ENCODE results near the gene GATD1.

Gene GATD1

GRCh38 chr11:802693-803466, 25.6 kb upstream of the GATD1 start:
- DNase-seq, result no peak
- Histone ChIP-seq H3K27me3 (ENCODE audit: insufficient read depth, low read depth, severe bottlenecking) (no peaks in the 10 kb centered on the region), H3K27ac (peak overlapping the region; percentile 97), H3K4me3 (ENCODE audit: low read depth, low read length) (no peak overlapping the region), H3K36me3 (peaks cover 54% of the 10 kb centered on the region), H3K9me3 (ENCODE audit: severe bottlenecking) (no peaks in the 10 kb centered on the region)
- TF ChIP-seq, protein P1, sequence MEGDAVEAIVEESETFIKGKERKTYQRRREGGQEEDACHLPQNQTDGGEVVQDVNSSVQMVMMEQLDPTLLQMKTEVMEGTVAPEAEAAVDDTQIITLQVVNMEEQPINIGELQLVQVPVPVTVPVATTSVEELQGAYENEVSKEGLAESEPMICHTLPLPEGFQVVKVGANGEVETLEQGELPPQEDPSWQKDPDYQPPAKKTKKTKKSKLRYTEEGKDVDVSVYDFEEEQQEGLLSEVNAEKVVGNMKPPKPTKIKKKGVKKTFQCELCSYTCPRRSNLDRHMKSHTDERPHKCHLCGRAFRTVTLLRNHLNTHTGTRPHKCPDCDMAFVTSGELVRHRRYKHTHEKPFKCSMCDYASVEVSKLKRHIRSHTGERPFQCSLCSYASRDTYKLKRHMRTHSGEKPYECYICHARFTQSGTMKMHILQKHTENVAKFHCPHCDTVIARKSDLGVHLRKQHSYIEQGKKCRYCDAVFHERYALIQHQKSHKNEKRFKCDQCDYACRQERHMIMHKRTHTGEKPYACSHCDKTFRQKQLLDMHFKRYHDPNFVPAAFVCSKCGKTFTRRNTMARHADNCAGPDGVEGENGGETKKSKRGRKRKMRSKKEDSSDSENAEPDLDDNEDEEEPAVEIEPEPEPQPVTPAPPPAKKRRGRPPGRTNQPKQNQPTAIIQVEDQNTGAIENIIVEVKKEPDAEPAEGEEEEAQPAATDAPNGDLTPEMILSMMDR (IDR thresholded peaks at IDR 0.05; ENCODE audit: low read depth, low read length), result no peak

DNA sequence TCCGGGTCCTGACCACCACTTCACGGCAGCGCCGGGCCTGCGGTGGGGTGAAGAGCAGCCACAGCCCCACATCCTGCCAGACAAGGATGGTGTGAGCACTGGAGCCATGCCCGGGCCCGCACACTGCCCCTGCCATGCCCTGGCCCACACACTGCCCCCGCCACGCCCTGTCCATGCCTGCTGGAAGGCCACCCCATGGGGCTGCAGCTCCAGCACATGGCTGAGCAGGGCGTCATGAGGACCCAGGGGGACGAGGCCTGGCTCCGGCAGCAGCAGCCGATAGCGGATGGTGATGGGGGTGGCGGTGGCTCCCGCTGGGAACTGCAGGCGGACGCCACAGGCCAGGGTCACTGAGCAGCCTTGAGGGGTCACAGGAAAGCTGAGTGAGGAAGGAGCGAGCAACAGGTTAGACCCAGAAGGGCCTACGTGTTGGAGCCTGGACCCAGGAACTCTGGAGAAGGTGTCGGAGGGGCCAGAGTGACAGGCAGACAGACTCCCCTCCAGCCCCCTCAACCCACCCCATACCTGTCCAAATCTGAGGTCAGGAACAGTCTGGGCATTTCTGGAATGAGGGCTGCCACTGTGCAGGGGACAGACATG, 24.8 kb upstream of the GATD1 start:
- TF ChIP-seq, protein P1 (IDR thresholded peaks at IDR 0.05; ENCODE audit: low read depth, low read length), result no peak
- Histone ChIP-seq H3K4me3 (ENCODE audit: low read depth, low read length) (no peak overlapping the region), H3K27me3 (ENCODE audit: insufficient read depth, low read depth, severe bottlenecking) (no peaks in the 10 kb centered on the region), H3K27ac (no peak overlapping the region), H3K36me3 (peaks cover 54% of the 10 kb centered on the region), H3K9me3 (ENCODE audit: severe bottlenecking) (no peaks in the 10 kb centered on the region)
- DNase-seq, result no peak

DNA sequence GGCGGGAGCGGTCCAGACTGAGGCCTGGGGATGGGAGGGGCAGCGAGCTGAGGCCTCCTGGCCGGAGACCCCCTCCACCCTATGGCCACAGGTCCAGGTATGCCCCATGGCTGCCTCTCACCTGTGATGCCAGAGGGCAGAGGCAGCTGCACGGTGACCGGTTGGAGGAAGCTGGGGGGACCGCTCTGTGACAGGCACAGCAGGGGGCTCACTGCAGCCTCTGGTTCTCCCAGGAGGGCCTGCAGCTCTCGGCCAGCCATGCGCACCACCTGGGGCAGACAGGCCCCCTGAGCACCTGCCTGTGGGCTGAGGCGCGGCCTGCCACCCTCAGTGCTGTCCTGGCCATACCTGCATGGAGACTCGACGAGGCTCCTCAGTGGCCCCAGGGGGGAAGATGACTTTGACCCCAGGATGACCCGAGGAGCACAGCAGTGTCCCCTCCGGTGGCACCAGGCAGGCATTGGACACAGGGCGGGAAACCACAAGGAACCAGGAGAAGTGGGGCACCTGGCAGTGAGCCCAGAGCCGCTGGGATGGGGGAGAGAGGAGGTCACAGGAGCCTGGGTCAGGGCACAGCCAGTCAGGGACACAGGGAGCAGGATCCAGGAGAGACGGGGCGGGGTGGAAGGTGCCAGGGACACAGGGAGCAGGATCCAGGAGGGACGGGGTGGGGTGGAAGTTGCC, 24.0 kb upstream of the GATD1 start:
- no peak overlapping the region for H3K27ac ChIP-seq
- H3K36me3 ChIP-seq, result peaks cover 54% of the 10 kb centered on the region
- DNase-seq, result no peak
- H3K9me3 ChIP-seq (ENCODE audit: severe bottlenecking), result no peaks in the 10 kb centered on the region
- H3K4me3 ChIP-seq (ENCODE audit: low read depth, low read length), result no peak overlapping the region
- no peaks in the 10 kb centered on the region for H3K27me3 ChIP-seq (ENCODE audit: insufficient read depth, low read depth, severe bottlenecking)
- TF ChIP-seq, protein P1 (IDR thresholded peaks at IDR 0.05; ENCODE audit: low read depth, low read length), result no peak

DNA sequence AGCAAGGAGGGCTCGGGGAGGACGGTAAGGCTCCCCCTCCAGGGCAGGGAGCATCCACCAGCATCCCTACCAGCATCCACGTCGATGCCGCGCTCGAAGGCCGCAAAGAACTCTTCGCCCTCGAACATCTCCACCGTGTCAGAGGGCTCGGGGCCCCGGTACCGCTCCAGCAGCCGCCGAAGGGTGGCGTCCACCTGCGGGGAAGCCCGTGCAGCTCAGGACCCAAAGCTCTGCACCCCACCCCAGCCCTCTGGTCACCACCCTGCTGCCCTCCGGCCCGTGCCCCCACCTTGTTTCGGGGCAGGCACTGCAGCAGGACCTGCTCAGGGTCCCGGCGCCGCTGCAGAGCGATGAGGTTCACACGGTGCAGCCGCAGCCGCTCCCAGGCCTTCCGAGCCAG, 23.2 kb upstream of the GATD1 start:
- TF ChIP-seq, protein P1 (IDR thresholded peaks at IDR 0.05; ENCODE audit: low read depth, low read length), result no peak
- Histone ChIP-seq H3K4me3 (ENCODE audit: low read depth, low read length) (no peak overlapping the region), H3K27ac (no peak overlapping the region), H3K36me3 (peaks cover 54% of the 10 kb centered on the region), H3K9me3 (ENCODE audit: severe bottlenecking) (no peaks in the 10 kb centered on the region), H3K27me3 (ENCODE audit: insufficient read depth, low read depth, severe bottlenecking) (no peaks in the 10 kb centered on the region)
- no peak for DNase-seq

DNA sequence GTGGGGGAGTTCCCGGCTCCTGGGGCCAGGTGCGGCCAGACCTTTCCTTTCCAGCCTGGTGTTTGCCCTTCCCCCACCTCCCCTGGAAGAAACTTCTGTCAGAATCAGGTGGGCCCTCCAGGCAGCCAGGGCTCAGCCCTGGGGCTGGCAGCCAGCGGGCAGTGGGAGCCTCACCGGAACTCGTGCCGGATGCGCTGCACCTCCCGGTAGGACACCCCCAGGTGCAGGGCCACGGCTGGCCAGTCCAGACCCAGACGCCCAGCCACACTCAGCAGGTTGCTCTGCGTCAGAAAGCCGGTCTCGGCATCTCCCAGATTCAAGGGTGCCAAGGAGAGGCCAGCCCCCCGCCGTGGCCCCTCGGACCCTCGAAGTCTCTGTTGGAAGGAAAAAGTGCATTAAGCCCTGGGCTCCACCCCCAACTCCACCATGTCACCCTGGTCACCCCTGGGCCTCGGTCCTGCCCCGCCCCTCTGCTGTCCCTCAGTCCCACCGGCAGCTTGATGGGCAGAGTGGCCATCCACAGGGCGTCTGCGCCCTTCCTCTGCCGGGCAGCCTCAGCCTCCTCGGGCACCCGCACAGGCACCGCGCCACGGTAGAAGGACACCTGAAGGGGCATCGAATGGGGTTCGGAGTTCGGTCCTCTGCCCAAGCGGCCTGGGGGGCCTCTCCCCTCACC, 22.5 kb upstream of the GATD1 start:
- H3K36me3 ChIP-seq, result peaks cover 54% of the 10 kb centered on the region
- TF ChIP-seq, protein P1 (IDR thresholded peaks at IDR 0.05; ENCODE audit: low read depth, low read length), result no peak
- H3K27me3 ChIP-seq (ENCODE audit: insufficient read depth, low read depth, severe bottlenecking), result no peaks in the 10 kb centered on the region
- H3K9me3 ChIP-seq (ENCODE audit: severe bottlenecking), result no peaks in the 10 kb centered on the region
- no peak for DNase-seq
- H3K4me3 ChIP-seq (ENCODE audit: low read depth, low read length), result no peak overlapping the region
- no peak overlapping the region for H3K27ac ChIP-seq
